Keratinocyte (primary cell): Measurements from ENCODE around the gene TEX38. TPM values are rescaled to one million over a fixed set of nuclear protein-coding genes. Genes with fewer than 3 reads are reported as not detected.

ENCODE experiments used
- DNase-seq: peaks from one replicate; pipeline ENCODE4 v3.0.0-alpha.2; 2011; ENCODE audit warnings: low read depth, missing footprints, low spot score
- FAIRE-seq: peaks from 2 replicates; lab custom pipeline; 2011; peaks lifted over from hg19 to GRCh38; lab: Jason Lieb, UNC
- H2AFZ ChIP-seq: 2 replicates; pipeline ENCODE4 v1.6.0; 2012; ENCODE audit warnings: low read length, control low read depth, inconsistent platforms; ENCODE audit not compliant: control insufficient read depth
- H3K27ac ChIP-seq: 2 replicates; pipeline ENCODE4 v1.5.1; 2011; ENCODE audit warnings: low read length; ENCODE audit not compliant: control insufficient read depth, insufficient read depth
- H3K27me3 ChIP-seq: 3 replicates; pipeline ENCODE4 v1.6.0; 2011; ENCODE audit warnings: low read length; ENCODE audit not compliant: control insufficient read depth, insufficient read depth; ENCODE audit errors: extremely low read depth
- H3K36me3 ChIP-seq, 2 experiments: 2 replicates in 1 of 2; 3 replicates in 1 of 2; pipeline ENCODE4 v1.5.1; 2011; ENCODE audit warnings: low read length in 2 of 2, mild to moderate bottlenecking in 1 of 2; ENCODE audit not compliant: control insufficient read depth in 2 of 2, insufficient read depth in 2 of 2; ENCODE audit errors: extremely low read depth in 1 of 2
- H3K4me1 ChIP-seq: 3 replicates; pipeline ENCODE4 v1.5.1; 2011; ENCODE audit warnings: low read length; ENCODE audit not compliant: control insufficient read depth, insufficient read depth; ENCODE audit errors: extremely low read depth
- H3K4me2 ChIP-seq: 3 replicates; pipeline ENCODE4 v1.6.0; 2011; ENCODE audit warnings: low read depth, low read length; ENCODE audit not compliant: control insufficient read depth, insufficient read depth; ENCODE audit errors: extremely low read depth
- H3K4me3 ChIP-seq, 3 experiments: fragments of 200-600 bp in 1 of 3; sonication (generic) in 1 of 3; 2 replicates in 2 of 3; 3 replicates in 1 of 3; pipeline ENCODE4 v1.5.1; 2011 to 2016; ENCODE audit warnings: low read length in 3 of 3, mild to moderate bottlenecking in 3 of 3, control low read depth in 2 of 3, inconsistent platforms in 1 of 3, low read depth in 1 of 3, mixed read lengths in 1 of 3, mixed run types in 1 of 3, moderate library complexity in 1 of 3; ENCODE audit not compliant: control insufficient read depth in 2 of 3, insufficient read depth in 2 of 3; ENCODE audit errors: extremely low read depth in 1 of 3
- H3K79me2 ChIP-seq: 2 replicates; pipeline ENCODE4 v1.6.0; 2012; ENCODE audit warnings: low read length; ENCODE audit not compliant: control insufficient read depth, insufficient read depth
- H3K9ac ChIP-seq: 3 replicates; pipeline ENCODE4 v1.6.0; 2011; ENCODE audit warnings: low read length; ENCODE audit not compliant: control insufficient read depth, insufficient read depth; ENCODE audit errors: extremely low read depth
- H3K9me1 ChIP-seq: 3 replicates; pipeline ENCODE4 v1.6.0; 2011; ENCODE audit warnings: low read length; ENCODE audit not compliant: control insufficient read depth, insufficient read depth; ENCODE audit errors: extremely low read depth
- H3K9me3 ChIP-seq: 2 replicates; pipeline ENCODE4 v1.5.1; 2012; ENCODE audit warnings: low read depth, low read length; ENCODE audit not compliant: control insufficient read depth
- H4K20me1 ChIP-seq: 3 replicates; pipeline ENCODE4 v1.6.0; 2011; ENCODE audit warnings: low read length; ENCODE audit not compliant: control insufficient read depth, insufficient read depth; ENCODE audit errors: extremely low read depth
- CTCF ChIP-seq, 3 experiments: IDR thresholded peaks in 1 of 3; conservative IDR thresholded peaks in 1 of 3; optimal IDR thresholded peaks in 1 of 3; 2 replicates in 2 of 3; 3 replicates in 1 of 3; pipeline versions ENCODE3 to v1.5.1; 2011; ENCODE audit warnings: low read length in 3 of 3, mild to moderate bottlenecking in 3 of 3, moderate library complexity in 2 of 3, control low read depth in 1 of 3, inconsistent platforms in 1 of 3; ENCODE audit not compliant: insufficient read depth in 2 of 3; ENCODE audit errors: extremely low read depth in 1 of 3
- EZH2 ChIP-seq: IDR thresholded peaks from one replicate; pipeline ENCODE4 v1.6.1; 2012; ENCODE audit warnings: inconsistent platforms, mild to moderate bottlenecking, low read length, moderate library complexity
- dilution Hi-C: fragments of 300-500 bp; cut with MboI; formaldehyde crosslinking; loops from one replicate; pipeline ENCODE4 v1.7.0; 2020; ENCODE audit warnings: low sequenced_read_pairs; ENCODE audit not compliant: extremely low pct_ligation_motif_present
- polyA plus RNA-seq, 5 experiments: library from polyadenylated mRNA; depleted of rRNA in 3 of 5; stranded (reverse) in 3 of 5; stranded (forward) in 1 of 5; unstranded in 1 of 5; fragments of >200 nt; gene quantifications; 1 replicate in 1 of 5; 2 replicates in 3 of 5; 3 replicates in 1 of 5; pipeline versions ENCODE4 v1.2.1 to v1.2.3, GENCODE V29; 2011 to 2012; ENCODE audit warnings: missing spikeins in 2 of 5, low read depth in 1 of 5, low replicate concordance in 1 of 5

Gene TEX38
- polyA plus RNA-seq, 1 donor (not counting 4 experiments of a cell fraction or from before 2014, with no cell fraction given), result not detected

GRCh38 chr1:46679789-46680573, 8.3 kb downstream of the TEX38 start:
- TF ChIP-seq EZH2, result no peak
- no peak for TF ChIP-seq CTCF (optimal IDR thresholded peaks at IDR 0.05 in 1 of 3, IDR thresholded peaks at IDR 0.05 in 1 of 3, conservative IDR thresholded peaks at IDR 0.05 in 1 of 3; ENCODE audit: extremely low read depth in 1 of 3, insufficient read depth in 2 of 3, low read length in 3 of 3)
- Histone ChIP-seq H3K9ac (no peak overlapping the region), H4K20me1 (no peaks in the 10 kb centered on the region), H2AFZ (no peak overlapping the region), H3K27me3 (no peaks in the 10 kb centered on the region), H3K27ac (no peak overlapping the region), H3K36me3 (peaks cover 20 to 36% of the 10 kb centered on the region in 2 experiments), H3K4me3 (no peak overlapping the region), H3K4me2 (no peak overlapping the region), H3K9me3 (no peaks in the 10 kb centered on the region), H3K9me1 (no peaks in the 10 kb centered on the region), H3K79me2 (no peaks in the 10 kb centered on the region), H3K4me1 (no peaks in the 10 kb centered on the region)
- DNase-seq (no peak), FAIRE-seq (no peak)
- dilution Hi-C loops, result no loop called here

GRCh38 chr1:46681333-46682034, 9.8 kb downstream of the TEX38 start:
- no peaks in the 10 kb centered on the region for H4K20me1 ChIP-seq
- H3K9ac ChIP-seq, result no peak overlapping the region
- H3K4me2 ChIP-seq, result no peak overlapping the region
- no peaks in the 10 kb centered on the region for H3K4me1 ChIP-seq
- H3K27me3 ChIP-seq, result no peaks in the 10 kb centered on the region
- H3K4me3 ChIP-seq, result no peak overlapping the region
- no peaks in the 10 kb centered on the region for H3K9me1 ChIP-seq
- no peak overlapping the region for H3K27ac ChIP-seq
- no peak overlapping the region for H2AFZ ChIP-seq
- peaks cover 18 to 31% of the 10 kb centered on the region in 2 experiments for H3K36me3 ChIP-seq
- dilution Hi-C loops, result no loop called here
- no peaks in the 10 kb centered on the region for H3K9me3 ChIP-seq
- TF ChIP-seq EZH2, result no peak
- no peak for TF ChIP-seq CTCF (optimal IDR thresholded peaks at IDR 0.05 in 1 of 3, IDR thresholded peaks at IDR 0.05 in 1 of 3, conservative IDR thresholded peaks at IDR 0.05 in 1 of 3; ENCODE audit: extremely low read depth in 1 of 3, insufficient read depth in 2 of 3, low read length in 3 of 3)
- H3K79me2 ChIP-seq, result no peaks in the 10 kb centered on the region
- DNase-seq, result no peak
- FAIRE-seq, result no peak
